ENCODE measurements around the gene FGF23.

FGF23 gene

GRCh38 chr12:4421590-4422031 is 42.1 kb upstream of the FGF23 start:
- no peak for TF ChIP-seq POLR2AphosphoS5 (IDR thresholded peaks at IDR 0.05; ENCODE audit: low read depth, low read length)
- no peak for TF ChIP-seq REST (IDR thresholded peaks at IDR 0.05; ENCODE audit: insufficient read depth in 1 of 2, low read depth in 2 of 2, low read length in 2 of 2)
- no peak for TF ChIP-seq SIN3A (IDR thresholded peaks at IDR 0.05; ENCODE audit: borderline replicate concordance, insufficient read depth, low read length)
- TF ChIP-seq FOXP2 (optimal IDR thresholded peaks at IDR 0.05; ENCODE audit: borderline replicate concordance, extremely low read depth, extremely low read length, insufficient read depth): no peak
- TF ChIP-seq TAF1 (IDR thresholded peaks at IDR 0.05; ENCODE audit: borderline replicate concordance, insufficient read depth, low read length): no peak

GRCh38 chr12:4420138-4420670 is 40.7 kb upstream of the FGF23 start:
- TF ChIP-seq TAF1 (IDR thresholded peaks at IDR 0.05; ENCODE audit: borderline replicate concordance, insufficient read depth, low read length) (no peak), FOXP2 (optimal IDR thresholded peaks at IDR 0.05; ENCODE audit: borderline replicate concordance, extremely low read depth, extremely low read length, insufficient read depth) (no peak), POLR2AphosphoS5 (IDR thresholded peaks at IDR 0.05; ENCODE audit: low read depth, low read length) (no peak), REST (IDR thresholded peaks at IDR 0.05; ENCODE audit: insufficient read depth in 1 of 2, low read depth in 2 of 2, low read length in 2 of 2) (no peak), SIN3A (IDR thresholded peaks at IDR 0.05; ENCODE audit: borderline replicate concordance, insufficient read depth, low read length) (no peak)

GRCh38 chr12:4418913-4419312 is 39.4 kb upstream of the FGF23 start:
- TF ChIP-seq SIN3A (IDR thresholded peaks at IDR 0.05; ENCODE audit: borderline replicate concordance, insufficient read depth, low read length) (no peak), POLR2AphosphoS5 (IDR thresholded peaks at IDR 0.05; ENCODE audit: low read depth, low read length) (no peak), REST (IDR thresholded peaks at IDR 0.05; ENCODE audit: insufficient read depth in 1 of 2, low read depth in 2 of 2, low read length in 2 of 2) (no peak), TAF1 (IDR thresholded peaks at IDR 0.05; ENCODE audit: borderline replicate concordance, insufficient read depth, low read length) (no peak), FOXP2 (optimal IDR thresholded peaks at IDR 0.05; ENCODE audit: borderline replicate concordance, extremely low read depth, extremely low read length, insufficient read depth) (no peak)

- no peak for TF ChIP-seq FOXP2 (optimal IDR thresholded peaks at IDR 0.05; ENCODE audit: borderline replicate concordance, extremely low read depth, extremely low read length, insufficient read depth)
- no peak for TF ChIP-seq TAF1 (IDR thresholded peaks at IDR 0.05; ENCODE audit: borderline replicate concordance, insufficient read depth, low read length)
- TF ChIP-seq POLR2AphosphoS5 (IDR thresholded peaks at IDR 0.05; ENCODE audit: low read depth, low read length): no peak
- no peak for TF ChIP-seq SIN3A (IDR thresholded peaks at IDR 0.05; ENCODE audit: borderline replicate concordance, insufficient read depth, low read length)
- no peak for TF ChIP-seq REST (IDR thresholded peaks at IDR 0.05; ENCODE audit: insufficient read depth in 1 of 2, low read depth in 2 of 2, low read length in 2 of 2)
Observed at GRCh38 chr12:4417936-4418335, 38.4 kb upstream of the FGF23 start.

All from PFSK-1 (cell line).